OCI-LY1 (cell line): Measurements from ENCODE around the gene PRPS2.

Experiments
- H2AFZ ChIP-seq: fragments of 200-600 bp; sonication (generic), shearing (Covaris generic); 2 replicates; pipeline ENCODE4 v1.6.0; 2014; ENCODE audit warnings: antibody characterized with exemption, mild to moderate bottlenecking, low read length
- H3F3A ChIP-seq: fragments of 200-600 bp; sonication (generic), shearing (Covaris generic); 2 replicates; pipeline ENCODE4 v1.6.0; 2014; ENCODE audit warnings: mild to moderate bottlenecking, antibody characterized with exemption, low read length, moderate library complexity; ENCODE audit not compliant: insufficient read depth
- H3K27ac ChIP-seq: fragments of 200-600 bp; sonication (generic); 2 replicates; pipeline ENCODE4 v1.5.1; 2014; ENCODE audit warnings: low read length, mixed run types, mild to moderate bottlenecking, low read depth; ENCODE audit not compliant: poor library complexity, severe bottlenecking
- H3K27me3 ChIP-seq: fragments of 200-600 bp; sonication (generic); 2 replicates; pipeline ENCODE4 v1.6.0; 2014; ENCODE audit warnings: antibody characterized with exemption, mild to moderate bottlenecking, low read length, moderate library complexity; ENCODE audit not compliant: insufficient read depth
- H3K36me3 ChIP-seq: fragments of 200-600 bp; sonication (generic); 2 replicates; pipeline ENCODE4 v1.6.1; 2014; ENCODE audit warnings: mild to moderate bottlenecking, antibody characterized with exemption, low read length, moderate library complexity, mixed read lengths; ENCODE audit not compliant: insufficient read depth
- H3K4me1 ChIP-seq: fragments of 200-600 bp; sonication (generic); 2 replicates; pipeline ENCODE4 v1.5.1; 2014; ENCODE audit warnings: mild to moderate bottlenecking, low read length, moderate library complexity; ENCODE audit not compliant: insufficient read depth, severe bottlenecking
- H3K4me2 ChIP-seq: fragments of 200-600 bp; sonication (generic), shearing (Covaris generic); 2 replicates; pipeline ENCODE4 v1.6.1; 2014; ENCODE audit warnings: low read length
- H3K4me3 ChIP-seq: fragments of 200-600 bp; sonication (generic); 2 replicates; pipeline ENCODE4 v1.5.1; 2014; ENCODE audit warnings: low read length, low read depth, mild to moderate bottlenecking, mixed read lengths; ENCODE audit not compliant: poor library complexity, severe bottlenecking
- H3K79me2 ChIP-seq: fragments of 200-600 bp; shearing (Covaris generic); 2 replicates; pipeline ENCODE4 v1.6.1; 2016; ENCODE audit warnings: mixed run types, low read length, mixed read lengths; ENCODE audit not compliant: insufficient read depth
- H3K9ac ChIP-seq: fragments of 200-600 bp; sonication (generic), shearing (Covaris generic); 2 replicates; pipeline ENCODE4 v1.6.1; 2014; ENCODE audit warnings: mild to moderate bottlenecking, low read length, mixed read lengths
- H3K9me2 ChIP-seq: fragments of 200-600 bp; sonication (generic), shearing (Covaris generic); 2 replicates; pipeline ENCODE4 v1.6.1; 2014; ENCODE audit warnings: low read depth, mild to moderate bottlenecking, low read length, mixed read lengths
- H3K9me3 ChIP-seq: fragments of 200-600 bp; shearing (Covaris generic); 2 replicates; pipeline ENCODE4 v1.6.1; 2014; ENCODE audit warnings: low read length, mixed read lengths
- H4K20me1 ChIP-seq: fragments of 200-600 bp; sonication (generic), shearing (Covaris generic); 2 replicates; pipeline ENCODE4 v1.6.0; 2016; ENCODE audit warnings: mild to moderate bottlenecking, low read length; ENCODE audit not compliant: insufficient read depth
- EZH2 ChIP-seq: fragments of 200-600 bp; sonication (generic), shearing (Covaris generic); IDR thresholded peaks from 2 replicates; pipeline ENCODE4 v1.8.0; 2017; ENCODE audit warnings: borderline replicate concordance, mixed run types, mild to moderate bottlenecking, antibody characterized with exemption, low read length, moderate library complexity, mixed read lengths
- TF ChIP-seq, protein P1 (sequence below): fragments of 200-600 bp; sonication (generic), shearing (Covaris generic); IDR thresholded peaks from 2 replicates; pipeline ENCODE4 v1.5.1; 2017; ENCODE audit warnings: mild to moderate bottlenecking, antibody characterized with exemption, low read length, moderate library complexity, mixed read lengths

Gene PRPS2

DNA sequence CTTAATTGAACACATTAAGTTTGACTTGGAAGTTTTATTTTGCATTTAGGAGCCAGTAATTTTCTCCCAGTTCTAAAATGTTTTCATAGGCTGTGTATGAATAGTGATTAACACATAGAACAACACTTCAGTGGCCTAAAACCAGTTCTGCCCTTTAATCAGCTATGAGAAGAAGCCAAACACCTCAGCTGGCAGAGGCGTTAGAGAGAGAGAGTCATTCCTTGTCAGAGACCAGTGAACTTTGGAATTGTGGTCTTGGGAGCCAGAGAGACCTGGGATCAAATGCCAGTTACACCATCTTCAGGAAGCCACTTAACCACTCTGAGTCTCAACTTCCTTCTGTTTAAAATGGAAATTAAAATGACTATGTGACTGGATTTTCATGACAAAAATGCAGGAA, 39.3 kb upstream of the PRPS2 start:
- no peaks in the 10 kb centered on the region for H4K20me1 ChIP-seq
- no peak overlapping the region for H3K4me3 ChIP-seq
- no peaks in the 10 kb centered on the region for H3K79me2 ChIP-seq
- H3K4me1 ChIP-seq: no peaks in the 10 kb centered on the region
- TF ChIP-seq EZH2: no peak
- TF ChIP-seq, protein P1, sequence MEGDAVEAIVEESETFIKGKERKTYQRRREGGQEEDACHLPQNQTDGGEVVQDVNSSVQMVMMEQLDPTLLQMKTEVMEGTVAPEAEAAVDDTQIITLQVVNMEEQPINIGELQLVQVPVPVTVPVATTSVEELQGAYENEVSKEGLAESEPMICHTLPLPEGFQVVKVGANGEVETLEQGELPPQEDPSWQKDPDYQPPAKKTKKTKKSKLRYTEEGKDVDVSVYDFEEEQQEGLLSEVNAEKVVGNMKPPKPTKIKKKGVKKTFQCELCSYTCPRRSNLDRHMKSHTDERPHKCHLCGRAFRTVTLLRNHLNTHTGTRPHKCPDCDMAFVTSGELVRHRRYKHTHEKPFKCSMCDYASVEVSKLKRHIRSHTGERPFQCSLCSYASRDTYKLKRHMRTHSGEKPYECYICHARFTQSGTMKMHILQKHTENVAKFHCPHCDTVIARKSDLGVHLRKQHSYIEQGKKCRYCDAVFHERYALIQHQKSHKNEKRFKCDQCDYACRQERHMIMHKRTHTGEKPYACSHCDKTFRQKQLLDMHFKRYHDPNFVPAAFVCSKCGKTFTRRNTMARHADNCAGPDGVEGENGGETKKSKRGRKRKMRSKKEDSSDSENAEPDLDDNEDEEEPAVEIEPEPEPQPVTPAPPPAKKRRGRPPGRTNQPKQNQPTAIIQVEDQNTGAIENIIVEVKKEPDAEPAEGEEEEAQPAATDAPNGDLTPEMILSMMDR: no peak
- H2AFZ ChIP-seq: no peak overlapping the region
- H3K27me3 ChIP-seq: no peaks in the 10 kb centered on the region
- no peaks in the 10 kb centered on the region for H3K9me2 ChIP-seq
- no peak overlapping the region for H3K4me2 ChIP-seq
- no peak overlapping the region for H3K9ac ChIP-seq
- no peaks in the 10 kb centered on the region for H3K36me3 ChIP-seq
- no peak overlapping the region for H3K27ac ChIP-seq
- no peaks in the 10 kb centered on the region for H3K9me3 ChIP-seq
- H3F3A ChIP-seq: no peaks in the 10 kb centered on the region

GRCh38 chrX:12753366-12753765, 37.8 kb upstream of the PRPS2 start:
- Histone ChIP-seq H3F3A (no peaks in the 10 kb centered on the region), H3K27ac (no peak overlapping the region), H3K79me2 (no peaks in the 10 kb centered on the region), H3K4me2 (no peak overlapping the region), H3K4me3 (no peak overlapping the region), H3K4me1 (no peaks in the 10 kb centered on the region), H3K9me3 (no peaks in the 10 kb centered on the region), H3K27me3 (no peaks in the 10 kb centered on the region), H3K36me3 (no peaks in the 10 kb centered on the region), H3K9me2 (no peaks in the 10 kb centered on the region), H3K9ac (no peak overlapping the region), H4K20me1 (no peaks in the 10 kb centered on the region), H2AFZ (no peak overlapping the region)
- TF ChIP-seq, protein P1: no peak
- no peak for TF ChIP-seq EZH2

DNA sequence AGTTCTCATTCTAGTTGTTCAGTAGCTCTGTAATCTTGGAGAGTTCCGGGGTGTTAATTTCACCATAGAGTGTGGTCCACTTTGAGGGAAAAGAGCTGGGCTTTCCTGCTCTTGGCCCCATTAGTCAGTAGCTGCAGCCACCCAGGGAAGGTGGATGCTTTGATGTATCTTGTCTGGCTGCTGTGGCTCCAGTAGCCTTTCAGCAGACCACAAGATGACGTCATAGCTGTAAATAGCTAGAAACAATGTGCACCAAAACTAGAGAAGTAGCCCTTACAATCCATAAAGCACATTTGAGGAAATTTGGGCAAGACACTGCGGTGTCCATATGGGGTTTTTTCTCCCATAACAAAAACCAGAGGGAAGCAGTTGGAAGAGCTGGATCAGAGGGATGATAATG, 32.9 kb upstream of the PRPS2 start:
- Histone ChIP-seq H3K9me2 (no peaks in the 10 kb centered on the region), H3K36me3 (no peaks in the 10 kb centered on the region), H3K9me3 (no peaks in the 10 kb centered on the region), H3K4me1 (no peaks in the 10 kb centered on the region), H3K27me3 (no peaks in the 10 kb centered on the region), H3K27ac (no peak overlapping the region), H3K9ac (no peak overlapping the region), H4K20me1 (no peaks in the 10 kb centered on the region), H3K4me2 (no peak overlapping the region), H3K4me3 (no peak overlapping the region), H3K79me2 (no peaks in the 10 kb centered on the region), H2AFZ (no peak overlapping the region), H3F3A (no peaks in the 10 kb centered on the region)
- no peak for TF ChIP-seq EZH2
- TF ChIP-seq, protein P1: no peak
